Calu3 (cell line): ENCODE measurements around the gene SLC44A4. TPM values are rescaled to one million over a fixed set of nuclear protein-coding genes. Genes with fewer than 3 reads are reported as not detected.

Source experiments
- BruUV-seq: library from RNA; stranded (reverse); fragments of 400-500 nt; replicated peaks from 2 replicates; lab custom pipeline; 2021; lab: Mats Ljungman, UMichigan
- CTCF ChIA-PET: fragments of 300-600 bp; sonication (Branson Sonifier 250); formaldehyde crosslinking; loops from one replicate; lab custom pipeline; 2022; ENCODE audit warnings: antibody characterized with exemption; lab: Charles Lee
- DNase-seq: peaks from one replicate; pipeline ENCODE4 v3.0.0; 2022
- H3K27ac Mint-ChIP-seq: one replicate; pipeline ENCODE4 v1.8.0; 2022; ENCODE audit warnings: mixed read lengths; ENCODE audit not compliant: unreplicated experiment
- H3K27me3 Mint-ChIP-seq: one replicate; pipeline ENCODE4 v1.8.0; 2022; ENCODE audit warnings: mixed read lengths; ENCODE audit not compliant: unreplicated experiment
- H3K36me3 Mint-ChIP-seq: one replicate; pipeline ENCODE4 v1.8.0; 2022; ENCODE audit warnings: mild to moderate bottlenecking, moderate library complexity, mixed read lengths; ENCODE audit not compliant: insufficient read depth, unreplicated experiment
- H3K4me1 Mint-ChIP-seq: one replicate; pipeline ENCODE4 v1.8.0; 2022; ENCODE audit warnings: mild to moderate bottlenecking, low read depth, mixed read lengths; ENCODE audit not compliant: unreplicated experiment
- H3K4me3 Mint-ChIP-seq: one replicate; pipeline ENCODE4 v1.8.0; 2022; ENCODE audit warnings: mild to moderate bottlenecking, low read depth, moderate library complexity, mixed read lengths; ENCODE audit not compliant: unreplicated experiment
- H3K9me3 Mint-ChIP-seq: one replicate; pipeline ENCODE4 v1.8.0; 2022; ENCODE audit warnings: low read depth, mixed read lengths; ENCODE audit not compliant: unreplicated experiment
- CTCF ChIP-seq: fragments of 200-600 bp; IDR thresholded peaks from one replicate; pipeline ENCODE4 v1.8.0; 2022; ENCODE audit warnings: antibody characterized with exemption; ENCODE audit not compliant: unreplicated experiment
- intact Hi-C: fragments of 100-400 bp; cut with micrococcal nuclease; formaldehyde crosslinking; loops from one replicate; pipeline ENCODE4 v1.10.0; 2022; ENCODE audit not compliant: unreplicated experiment
- total RNA-seq: library from RNA; stranded (reverse); gene quantifications from 2 replicates; pipeline ENCODE4 v1.2.3, GENCODE V29; 2022

SLC44A4 gene
- total RNA-seq, 1 experiment from 2014 or later: 185 TPM

GRCh38 chr6:31815025-31815838 is 63.6 kb downstream of the SLC44A4 start, which contains the start of the genes HSPA1A and HSPA1L:
TSS of gene HSPA1A (plus strand) at chr6:31815543. CDS start at chr6:31815757, 214 bp downstream.
TSS of gene HSPA1L (minus strand) at chr6:31815283. CDS start at chr6:31811972, 3,311 bp downstream.
- CTCF ChIA-PET: interaction anchor here (0.5 to 2.7 kb wide), 21 partner anchors 9 to 1299 kb away, joined by 3 to 19 read pairs (median 6); partner anchors contain the start of genes ABHD16A, CLIC1, HSPA1B and LSM2
- Mint-ChIP-seq H3K36me3 (peaks cover 54% of the 10 kb centered on the region), H3K4me1 (peaks cover 25% of the 10 kb centered on the region), H3K27ac (peak within 1 kb of the TSS; percentile 97), H3K27me3 (no peaks in the 10 kb centered on the region), H3K9me3 (no peaks in the 10 kb centered on the region), H3K4me3 (peak within 1 kb of the TSS; percentile 79)
- BruUV-seq: no TSS peak
- intact Hi-C loops: no loop called here
- no peak for TF ChIP-seq CTCF
- peak; percentile 100 for DNase-seq

- TF ChIP-seq CTCF: no peak
- Mint-ChIP-seq H3K4me1 (peaks cover 19% of the 10 kb centered on the region), H3K27ac (peak overlapping the region; percentile 97), H3K36me3 (peaks cover 48% of the 10 kb centered on the region), H3K27me3 (no peaks in the 10 kb centered on the region), H3K9me3 (no peaks in the 10 kb centered on the region), H3K4me3 (peak overlapping the region; percentile 79)
- CTCF ChIA-PET: interaction anchor here (0.5 to 2.7 kb wide), 21 partner anchors 7 to 1298 kb away, joined by 3 to 19 read pairs (median 7); partner anchors contain the start of genes ABHD16A, HSPA1B, LSM2 and LY6G5C
- peak; percentile 99 for DNase-seq
- no TSS peak for BruUV-seq
- intact Hi-C loops: no loop called here
Observed at GRCh38 chr6:31814677-31815024, 64.1 kb downstream of the SLC44A4 start.

DNA sequence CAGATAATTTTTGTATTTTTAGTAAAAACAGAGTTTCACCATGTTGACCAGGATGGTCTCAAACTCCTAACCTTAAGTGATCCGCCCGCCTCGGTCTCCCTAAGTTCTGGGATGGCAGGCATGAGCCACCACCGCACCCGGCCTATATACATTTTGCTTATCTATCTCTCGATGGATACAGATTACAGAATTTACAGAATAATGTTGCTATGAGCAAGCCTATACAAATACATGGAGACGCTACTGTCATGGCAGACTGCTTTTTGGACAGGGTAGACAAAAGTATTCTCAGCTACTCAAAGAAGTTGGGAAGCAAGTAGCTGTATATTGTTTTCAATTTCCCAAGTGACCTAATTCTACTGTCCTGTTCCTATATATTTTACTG is 65.3 kb downstream of the SLC44A4 start:
- peaks cover 36% of the 10 kb centered on the region for H3K36me3 Mint-ChIP-seq
- no peaks in the 10 kb centered on the region for H3K27me3 Mint-ChIP-seq
- CTCF ChIA-PET: interaction anchor here (1.8 to 2.7 kb wide), 4 partner anchors 8 to 38 kb away, joined by 5 to 19 read pairs (median 8); partner anchors contain the start of genes HSPA1B and VARS1
- peaks cover 18% of the 10 kb centered on the region for H3K4me1 Mint-ChIP-seq
- TF ChIP-seq CTCF: no peak
- intact Hi-C loops: no loop called here
- peak overlapping the region; percentile 79 for H3K4me3 Mint-ChIP-seq
- H3K9me3 Mint-ChIP-seq: no peaks in the 10 kb centered on the region
- no peak for DNase-seq
- BruUV-seq: no TSS peak
- H3K27ac Mint-ChIP-seq: peak overlapping the region; percentile 97

Other genes with a start within 250 kb of the SLC44A4 start
- 617 and 663 TPM in 2 replicates for gene BAG6, start 226.3 kb downstream of the SLC44A4 start, total RNA-seq
- gene APOM, start 223.1 kb downstream of the SLC44A4 start, total RNA-seq: 2.6 and 3.6 TPM in 2 replicates
- 40.3 and 42.9 TPM in 2 replicates for gene C6orf47, start 218.2 kb downstream of the SLC44A4 start, total RNA-seq
- 32.2 and 35.6 TPM in 2 replicates for gene GPANK1, start 214.0 kb downstream of the SLC44A4 start, total RNA-seq
- gene CSNK2B, start 212.9 kb downstream of the SLC44A4 start, total RNA-seq: 337 and 357 TPM in 2 replicates
- gene LY6G5B, start 209.0 kb downstream of the SLC44A4 start, total RNA-seq: 44.6 and 45.1 TPM in 2 replicates
- gene LY6G5C, start 197.9 kb downstream of the SLC44A4 start, total RNA-seq: 4.9 and 5.4 TPM in 2 replicates
- gene ABHD16A, start 175.7 kb downstream of the SLC44A4 start, total RNA-seq: 89.9 and 99.1 TPM in 2 replicates
- gene LY6G6F, start 172.1 kb downstream of the SLC44A4 start, total RNA-seq: not detected in 2 replicates
- gene LY6G6D, start 163.6 kb downstream of the SLC44A4 start, total RNA-seq: not detected in 2 replicates
- gene LY6G6C, start 157.3 kb downstream of the SLC44A4 start, total RNA-seq: 1.0 TPM in 1 of 2 replicates, not detected in the other
- not detected in 2 replicates for gene MPIG6B, start 155.6 kb downstream of the SLC44A4 start, total RNA-seq
- gene DDAH2, start 149.7 kb downstream of the SLC44A4 start, total RNA-seq: 81.4 and 89.6 TPM in 2 replicates
- 943 and 1,109 TPM in 2 replicates for gene CLIC1, start 142.5 kb downstream of the SLC44A4 start, total RNA-seq
- gene MSH5, start 139.0 kb downstream of the SLC44A4 start, total RNA-seq: 156 and 176 TPM in 2 replicates
- 26.6 and 30.3 TPM in 2 replicates for gene SAPCD1, start 116.3 kb downstream of the SLC44A4 start, total RNA-seq
- 22.1 and 37.6 TPM in 2 replicates for gene VWA7, start 101.7 kb downstream of the SLC44A4 start, total RNA-seq
- 316 and 331 TPM in 2 replicates for gene VARS1, start 83.2 kb downstream of the SLC44A4 start, total RNA-seq
- 126 and 144 TPM in 2 replicates for gene LSM2, start 72.0 kb downstream of the SLC44A4 start, total RNA-seq
- gene HSPA1L, start 63.7 kb downstream of the SLC44A4 start, total RNA-seq: 4.2 and 4.3 TPM in 2 replicates
- gene HSPA1A, start 63.5 kb downstream of the SLC44A4 start, total RNA-seq: 1,238 and 1,263 TPM in 2 replicates
- gene HSPA1B, start 51.3 kb downstream of the SLC44A4 start, total RNA-seq: 687 and 705 TPM in 2 replicates
- gene NEU1, start 16.2 kb downstream of the SLC44A4 start, total RNA-seq: 133 and 159 TPM in 2 replicates
- gene EHMT2, start 18.7 kb upstream of the SLC44A4 start, total RNA-seq: 131 and 138 TPM in 2 replicates
- 22.6 and 28.1 TPM in 2 replicates for gene ZBTB12, start 23.1 kb upstream of the SLC44A4 start, total RNA-seq
- 5.0 and 6.3 TPM in 2 replicates for gene C2, start 48.7 kb upstream of the SLC44A4 start, total RNA-seq
- 944 and 1,205 TPM in 2 replicates for gene CFB, start 67.1 kb upstream of the SLC44A4 start, total RNA-seq
- gene NELFE, start 80.0 kb upstream of the SLC44A4 start, total RNA-seq: 141 and 157 TPM in 2 replicates
- 182 and 201 TPM in 2 replicates for gene SKIC2, start 80.2 kb upstream of the SLC44A4 start, total RNA-seq
- 40.9 and 43.6 TPM in 2 replicates for gene DXO, start 93.1 kb upstream of the SLC44A4 start, total RNA-seq
- gene C4A, start 103.1 kb upstream of the SLC44A4 start, total RNA-seq: 13.1 and 20.8 TPM in 2 replicates
- gene C4B, start 135.8 kb upstream of the SLC44A4 start, total RNA-seq: 7.8 and 13.4 TPM in 2 replicates
- gene CYP21A2, start 159.4 kb upstream of the SLC44A4 start, total RNA-seq: 0.76 and 0.78 TPM in 2 replicates
- 10.6 and 11.3 TPM in 2 replicates for gene TNXB, start 230.3 kb upstream of the SLC44A4 start, total RNA-seq
- gene ATF6B, start 249.2 kb upstream of the SLC44A4 start, total RNA-seq: 185 and 196 TPM in 2 replicates